GM19395 (cell line): ENCODE measurements around the gene SART1.
"Not testable (repeated sequence)": the region's sequence is repeated elsewhere in the genome, so short reads cannot be mapped to it uniquely, and the experiment has no call there.

Experiments used
- ATAC-seq: cut with Tn5 transposase; IDR thresholded peaks from one replicate; pipeline ENCODE4 v1.9.1; 2021; ENCODE audit warnings: mild to moderate bottlenecking, moderate library complexity; ENCODE audit not compliant: unreplicated experiment

Gene SART1

DNA sequence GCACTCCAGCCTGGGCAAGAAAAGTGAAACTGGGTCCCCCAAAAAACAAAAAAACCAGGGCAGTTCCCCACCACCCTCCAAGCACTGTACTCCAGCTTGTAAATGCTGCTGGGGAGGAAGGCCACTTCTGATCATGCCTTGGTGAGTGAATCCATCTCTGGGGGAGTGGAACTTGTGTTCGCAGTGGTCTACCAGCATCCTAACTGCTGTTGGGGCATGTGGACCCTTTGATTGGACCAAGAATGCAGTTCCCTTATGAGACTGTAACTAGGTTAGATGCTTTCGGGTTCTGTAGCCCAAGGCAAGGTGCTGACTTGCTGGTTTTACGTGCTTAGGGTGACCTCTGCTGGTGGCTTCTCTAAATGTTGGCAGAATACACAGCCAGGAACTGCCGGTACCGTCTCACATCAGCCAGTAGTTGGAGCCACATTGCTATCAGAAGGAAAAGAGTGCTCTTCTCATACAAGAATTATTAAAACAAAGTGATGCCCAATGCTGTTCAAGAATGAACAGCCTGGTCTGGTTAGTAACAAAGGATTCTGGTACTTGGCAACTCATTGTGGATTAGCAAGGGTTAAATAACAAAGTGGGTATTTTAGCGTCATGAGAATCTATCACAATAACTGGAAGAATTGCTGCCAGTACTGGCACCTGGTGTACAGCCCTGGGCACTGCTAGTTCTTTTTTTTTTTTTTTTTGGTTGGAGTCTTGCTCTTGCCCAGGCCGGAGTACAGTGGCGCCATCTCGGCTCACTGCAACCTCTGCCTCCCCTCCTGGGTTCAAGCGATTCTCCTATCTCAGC is 27.5 kb downstream of the SART1 start:
- peak; percentile 89 for ATAC-seq

GRCh38 chr11:65992056-65992455 is 30.5 kb downstream of the SART1 start:
- no peak for ATAC-seq

DNA sequence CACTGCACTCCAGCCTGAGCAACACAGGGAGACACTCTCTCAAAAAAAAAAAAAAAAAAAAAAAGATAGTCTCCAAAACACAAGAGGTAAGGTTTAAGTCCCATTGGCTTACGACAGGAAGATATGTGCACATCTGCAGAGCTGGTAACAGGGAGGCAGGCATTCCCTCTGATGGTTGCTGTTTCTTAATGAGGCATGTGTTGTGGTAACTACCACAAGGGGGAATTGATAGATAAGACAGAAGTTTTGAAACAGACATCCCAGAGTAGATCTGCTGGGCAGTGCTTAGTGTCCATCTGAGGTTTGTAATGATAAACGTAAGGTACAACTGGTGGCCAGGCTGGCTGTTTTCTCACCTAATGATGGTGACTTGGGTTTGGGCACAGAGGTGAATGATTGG is 35.8 kb downstream of the SART1 start:
- ATAC-seq = no peak

DNA sequence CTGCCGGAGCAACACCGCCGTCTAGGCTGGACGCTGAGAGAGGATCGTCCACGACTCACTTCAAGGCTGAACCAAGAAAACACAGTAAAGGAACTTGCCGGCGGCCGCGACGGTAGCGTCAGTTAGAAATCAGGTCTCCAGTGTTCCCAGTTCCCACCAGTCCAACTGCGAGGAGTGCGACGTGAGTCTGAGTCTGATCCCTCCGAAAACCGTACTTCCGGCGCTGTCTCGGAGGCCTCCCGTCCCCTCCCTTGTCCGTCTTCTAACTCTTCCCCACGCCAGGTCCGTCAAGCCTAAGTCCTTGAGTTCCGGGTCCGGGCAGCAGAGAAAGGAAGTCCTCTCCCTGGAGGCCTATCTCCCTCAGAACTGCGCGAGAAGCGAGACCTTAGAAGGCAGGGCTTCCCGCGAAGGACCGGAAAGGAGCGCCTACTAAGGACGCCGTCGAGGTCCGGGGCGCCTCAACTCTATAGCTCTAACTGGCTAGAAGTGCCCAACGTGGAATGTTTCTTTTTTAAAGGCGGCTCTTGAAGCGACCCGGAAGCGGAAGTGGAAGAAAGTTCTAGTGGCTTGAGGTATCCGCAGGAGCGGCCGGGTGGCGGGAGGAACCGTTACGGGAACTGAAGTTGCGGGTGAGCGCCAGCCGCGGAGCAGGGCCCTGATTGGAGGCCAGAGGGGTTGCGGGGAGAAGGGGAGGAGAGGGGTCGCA is 40.6 kb downstream of the SART1 start, which contains the start of the genes BANF1 and EIF1AD:
BANF1 (plus strand) TSS at position 562 of the 706 bp plus-strand sequence. CDS start 748 bp downstream, outside the sequence.
EIF1AD (minus strand) TSS at position 216 of the 706 bp plus-strand sequence. CDS start 1,768 bp downstream, outside the sequence.
- peak; percentile 76 for ATAC-seq

- ATAC-seq = peak; percentile 43
Measured at GRCh38 chr11:66002648-66003225, 41.2 kb downstream of the SART1 start.

DNA sequence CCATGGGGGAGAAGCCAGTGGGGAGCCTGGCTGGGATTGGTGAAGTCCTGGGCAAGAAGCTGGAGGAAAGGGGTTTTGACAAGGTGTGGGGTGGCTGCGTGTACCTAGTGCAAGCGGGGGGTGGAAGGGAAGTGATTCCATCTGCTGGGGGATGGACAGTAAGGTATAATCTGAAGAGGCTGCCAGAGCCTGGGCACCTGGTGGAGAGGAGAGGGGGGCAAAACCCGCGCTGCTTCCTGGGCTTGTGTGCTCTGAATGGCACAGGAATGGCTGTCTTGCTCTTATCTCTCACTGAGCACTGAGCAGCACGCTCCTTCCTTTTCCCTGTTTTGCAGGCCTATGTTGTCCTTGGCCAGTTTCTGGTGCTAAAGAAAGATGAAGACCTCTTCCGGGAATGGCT is 41.8 kb downstream of the SART1 start:
- ATAC-seq = no peak

GRCh38 chr11:66004186-66004585 is 42.7 kb downstream of the SART1 start:
- no peak for ATAC-seq

GRCh38 chr11:66006134-66006890 is 44.8 kb downstream of the SART1 start:
- no peak for ATAC-seq

DNA sequence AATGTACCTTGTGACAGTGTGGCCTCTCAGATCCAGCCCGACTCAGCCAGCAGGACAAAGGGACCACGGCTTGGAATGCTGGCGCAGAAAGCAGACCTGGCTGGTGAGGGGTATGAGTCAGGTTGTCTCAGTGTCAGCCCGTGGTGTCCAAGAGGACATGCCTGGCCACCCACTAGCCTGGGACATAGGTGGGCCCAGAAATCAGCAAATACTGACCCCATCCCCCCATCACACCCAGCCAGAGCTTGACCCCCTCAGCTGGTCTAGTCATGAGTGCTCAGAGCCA is 45.3 kb downstream of the SART1 start:
- no peak for ATAC-seq

- no peak for ATAC-seq
Measured at GRCh38 chr11:66007201-66007634, 45.7 kb downstream of the SART1 start.

DNA sequence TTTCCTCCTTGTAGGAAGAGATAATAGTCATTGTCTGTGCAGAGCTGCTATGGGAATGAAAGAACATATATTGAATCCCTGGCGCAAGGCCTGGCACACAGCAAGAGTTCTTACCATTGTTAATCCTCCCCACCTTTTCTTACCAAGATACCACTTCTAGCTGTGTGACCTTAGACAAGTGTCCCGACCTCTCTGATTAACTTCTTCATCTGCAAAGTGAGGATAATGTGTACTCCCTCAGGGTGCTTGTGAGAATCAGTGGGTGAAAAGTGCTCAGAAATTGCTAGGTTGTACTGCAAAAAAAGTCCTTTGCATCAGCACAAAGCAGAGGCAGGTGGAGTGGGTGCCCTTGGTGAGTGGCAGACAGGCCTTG is 46.5 kb downstream of the SART1 start:
- ATAC-seq = no peak

GRCh38 chr11:66008468-66009101 is 47.1 kb downstream of the SART1 start:
- no peak for ATAC-seq

DNA sequence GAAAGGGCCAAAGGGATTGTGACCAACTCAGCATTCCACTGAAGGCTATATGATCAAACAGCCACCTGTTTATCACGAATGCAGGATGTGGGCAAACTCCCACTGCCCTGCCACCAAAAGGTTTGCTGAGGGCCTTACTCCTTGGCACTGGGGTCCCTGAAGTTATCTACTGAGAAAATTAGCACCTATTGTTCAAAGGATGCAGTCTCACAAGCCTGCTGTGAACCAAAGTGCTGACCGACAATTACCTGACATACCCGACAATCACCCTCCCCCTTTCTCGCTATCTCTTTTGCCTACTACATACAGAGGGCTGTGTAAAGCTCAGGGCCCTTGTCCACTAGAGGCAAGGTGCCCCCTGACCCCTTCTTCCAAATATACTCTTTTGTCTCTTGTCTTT is 48.5 kb downstream of the SART1 start:
- ATAC-seq = not testable (repeated sequence)

DNA sequence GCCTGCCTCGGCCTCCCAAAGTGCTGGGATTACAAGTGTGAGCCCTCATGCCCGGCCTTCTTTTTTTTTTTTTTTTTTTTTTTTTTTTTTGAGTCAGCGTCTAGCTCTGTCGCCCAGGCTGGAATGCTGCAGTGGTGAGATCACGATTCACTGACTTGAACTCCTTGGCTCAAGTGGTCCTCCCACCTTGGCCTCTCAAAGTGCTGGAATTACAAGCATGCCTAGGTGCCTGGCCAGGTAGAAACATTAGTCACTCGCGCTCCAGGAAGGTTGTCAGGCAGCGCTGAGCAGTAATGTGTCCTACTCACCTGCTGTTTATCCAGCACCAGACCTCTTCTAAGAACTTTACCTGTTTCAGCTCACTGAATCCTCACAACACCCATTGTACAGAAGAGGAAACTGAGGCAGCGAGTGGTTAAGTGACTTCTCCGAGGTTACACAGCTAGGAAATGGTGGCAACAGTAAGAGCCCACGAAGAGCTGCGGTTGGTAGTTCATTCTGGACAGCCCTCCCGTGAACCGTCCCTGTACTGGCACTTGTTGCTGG is 49.8 kb downstream of the SART1 start:
- ATAC-seq = no peak

- no peak for ATAC-seq
Measured at GRCh38 chr11:66011785-66012303, 50.3 kb downstream of the SART1 start, which contains the start of gene CST6. Gene CST6, plus strand, starts transcription at chr11:66012008. Its CDS starts 37 bp downstream, at chr11:66012045.

DNA sequence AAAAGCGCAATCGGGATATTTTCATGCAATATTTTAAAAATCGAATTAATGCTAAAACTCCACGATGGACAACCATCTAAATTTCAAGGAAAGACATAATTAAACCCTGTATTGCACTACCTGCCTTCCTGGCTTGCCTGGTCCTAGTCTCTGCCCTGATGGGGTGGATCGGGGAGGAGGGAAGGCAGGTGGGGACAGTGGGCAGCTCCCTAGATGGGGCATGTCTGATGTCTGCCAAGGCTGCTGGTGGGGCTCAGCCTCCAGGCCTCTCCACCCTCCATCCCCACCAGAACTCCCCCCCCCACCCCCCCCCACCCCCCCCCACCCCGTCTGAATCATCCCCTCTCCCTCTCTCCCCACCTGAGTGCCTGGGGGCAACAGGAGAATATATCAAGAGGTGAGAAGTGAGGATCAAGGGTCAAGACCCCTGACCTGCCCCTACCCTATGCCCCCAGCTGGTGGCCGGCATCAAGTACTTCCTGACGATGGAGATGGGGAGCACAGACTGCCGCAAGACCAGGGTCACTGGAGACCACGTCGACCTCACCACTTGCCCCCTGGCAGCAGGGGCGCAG is 50.9 kb downstream of the SART1 start:
- ATAC-seq = no peak

- no peak for ATAC-seq
Measured at GRCh38 chr11:66012946-66013761, 51.6 kb downstream of the SART1 start.

GRCh38 chr11:66013762-66014100 is 52.2 kb downstream of the SART1 start:
- ATAC-seq = no peak
